ENCODE data around the gene RXFP4.
A peak's percentile ranks its signal among the peaks of the same experiment; 100 is the strongest.
"Not testable (repeated sequence)": the region's sequence is repeated elsewhere in the genome, so short reads cannot be mapped to it uniquely, and the experiment has no call there.

Gene RXFP4

DNA sequence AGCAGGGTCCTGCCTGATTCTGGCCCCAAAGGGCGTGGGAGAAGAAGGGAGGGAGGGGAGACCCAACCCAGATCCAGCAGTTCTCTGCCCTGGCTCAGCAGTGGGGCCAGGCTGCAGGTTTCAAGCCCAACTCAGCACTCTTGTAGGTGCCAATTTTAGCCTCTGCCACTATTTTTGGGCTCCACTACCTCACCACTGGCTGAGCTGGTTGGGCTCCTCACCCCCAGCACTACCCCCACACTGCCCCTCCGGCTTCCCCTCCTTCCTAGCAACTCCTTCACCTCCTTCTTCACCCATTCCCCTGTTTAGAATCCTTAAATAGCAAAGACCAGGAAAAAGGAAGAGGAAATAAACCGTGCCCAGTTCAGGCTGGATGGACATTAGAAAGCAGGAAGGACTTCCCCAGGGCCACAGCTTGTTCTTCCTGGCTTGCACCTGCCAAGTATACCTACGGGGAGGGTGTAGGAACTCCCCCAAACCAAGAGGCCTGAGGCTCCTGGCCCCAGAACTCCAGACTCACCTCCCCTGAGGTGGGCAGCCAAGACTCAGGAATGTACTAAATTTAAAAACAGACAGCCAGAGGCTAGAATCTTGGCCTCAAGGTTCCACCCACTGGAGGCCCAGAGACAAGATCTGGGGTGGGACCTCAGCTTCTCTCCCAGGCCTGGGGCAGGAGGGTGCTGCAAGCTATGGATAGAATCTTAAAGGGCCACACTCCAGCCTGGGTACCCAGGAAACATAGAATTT, 38.3 kb downstream of the RXFP4 start:
- peak; percentile 58 for DNase-seq (ENCODE audit: low read depth)
- H3K4me3 ChIP-seq (ENCODE audit: low read depth, low read length) = peak overlapping the region; percentile 92
- TF ChIP-seq MYC (IDR thresholded peaks at IDR 0.05; ENCODE audit: low read depth, low read length) = no peak
- TF ChIP-seq, protein P1, sequence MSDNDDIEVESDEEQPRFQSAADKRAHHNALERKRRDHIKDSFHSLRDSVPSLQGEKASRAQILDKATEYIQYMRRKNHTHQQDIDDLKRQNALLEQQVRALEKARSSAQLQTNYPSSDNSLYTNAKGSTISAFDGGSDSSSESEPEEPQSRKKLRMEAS (IDR thresholded peaks at IDR 0.05; ENCODE audit: low read depth, low read length) = no peak
- TF ChIP-seq POLR2A (IDR thresholded peaks at IDR 0.05; ENCODE audit: extremely low read depth, insufficient read length) = no peak
- TF ChIP-seq, protein P2, sequence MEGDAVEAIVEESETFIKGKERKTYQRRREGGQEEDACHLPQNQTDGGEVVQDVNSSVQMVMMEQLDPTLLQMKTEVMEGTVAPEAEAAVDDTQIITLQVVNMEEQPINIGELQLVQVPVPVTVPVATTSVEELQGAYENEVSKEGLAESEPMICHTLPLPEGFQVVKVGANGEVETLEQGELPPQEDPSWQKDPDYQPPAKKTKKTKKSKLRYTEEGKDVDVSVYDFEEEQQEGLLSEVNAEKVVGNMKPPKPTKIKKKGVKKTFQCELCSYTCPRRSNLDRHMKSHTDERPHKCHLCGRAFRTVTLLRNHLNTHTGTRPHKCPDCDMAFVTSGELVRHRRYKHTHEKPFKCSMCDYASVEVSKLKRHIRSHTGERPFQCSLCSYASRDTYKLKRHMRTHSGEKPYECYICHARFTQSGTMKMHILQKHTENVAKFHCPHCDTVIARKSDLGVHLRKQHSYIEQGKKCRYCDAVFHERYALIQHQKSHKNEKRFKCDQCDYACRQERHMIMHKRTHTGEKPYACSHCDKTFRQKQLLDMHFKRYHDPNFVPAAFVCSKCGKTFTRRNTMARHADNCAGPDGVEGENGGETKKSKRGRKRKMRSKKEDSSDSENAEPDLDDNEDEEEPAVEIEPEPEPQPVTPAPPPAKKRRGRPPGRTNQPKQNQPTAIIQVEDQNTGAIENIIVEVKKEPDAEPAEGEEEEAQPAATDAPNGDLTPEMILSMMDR (IDR thresholded peaks at IDR 0.05; ENCODE audit: low read depth, low read length) = no peak

DNA sequence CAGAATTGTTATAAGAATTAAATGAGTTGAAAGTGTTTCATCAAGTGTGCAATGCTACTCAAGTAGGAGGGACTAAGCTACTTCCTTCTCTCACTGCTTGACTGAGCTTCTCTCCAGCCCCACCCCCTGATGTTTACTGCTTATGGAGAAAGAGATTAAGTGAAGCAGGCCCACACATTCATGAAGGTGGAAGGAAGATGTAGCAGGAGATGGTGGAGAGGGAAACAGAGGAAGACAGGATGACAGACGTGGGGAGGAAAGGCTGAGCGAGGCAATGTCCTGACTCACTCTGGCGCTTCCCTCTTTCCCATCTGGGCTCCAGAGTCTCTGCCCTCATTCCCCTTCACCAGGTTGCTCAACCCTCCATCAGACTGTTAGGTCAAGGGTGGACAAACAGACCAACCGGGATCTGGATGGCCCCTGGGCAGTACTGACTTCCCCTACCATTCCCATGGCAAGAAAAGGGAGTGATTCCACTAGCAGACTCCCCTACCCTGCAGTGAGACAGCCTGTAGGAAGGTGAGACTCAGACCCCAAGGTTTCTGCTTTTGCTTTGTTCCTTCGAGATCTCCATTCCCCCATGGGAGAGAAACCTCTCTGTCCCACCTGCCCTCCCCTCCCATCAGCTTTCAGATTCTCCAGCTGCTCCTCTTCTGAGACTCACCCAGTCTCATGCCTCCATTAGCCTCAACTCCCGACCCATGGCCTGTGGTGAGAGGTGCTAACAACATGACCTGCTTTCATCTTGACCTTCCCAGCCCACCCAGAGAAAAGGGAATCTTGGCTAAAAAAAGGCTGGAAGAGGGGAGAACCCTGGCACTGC, 40.0 kb downstream of the RXFP4 start:
- DNase-seq (ENCODE audit: low read depth) = peak; percentile 72
- TF ChIP-seq, protein P2 (IDR thresholded peaks at IDR 0.05; ENCODE audit: low read depth, low read length) = no peak
- no peak for TF ChIP-seq POLR2A (IDR thresholded peaks at IDR 0.05; ENCODE audit: extremely low read depth, insufficient read length)
- no peak for TF ChIP-seq MYC (IDR thresholded peaks at IDR 0.05; ENCODE audit: low read depth, low read length)
- TF ChIP-seq, protein P1 (IDR thresholded peaks at IDR 0.05; ENCODE audit: low read depth, low read length) = no peak
- peak overlapping the region; percentile 92 for H3K4me3 ChIP-seq (ENCODE audit: low read depth, low read length)

DNA sequence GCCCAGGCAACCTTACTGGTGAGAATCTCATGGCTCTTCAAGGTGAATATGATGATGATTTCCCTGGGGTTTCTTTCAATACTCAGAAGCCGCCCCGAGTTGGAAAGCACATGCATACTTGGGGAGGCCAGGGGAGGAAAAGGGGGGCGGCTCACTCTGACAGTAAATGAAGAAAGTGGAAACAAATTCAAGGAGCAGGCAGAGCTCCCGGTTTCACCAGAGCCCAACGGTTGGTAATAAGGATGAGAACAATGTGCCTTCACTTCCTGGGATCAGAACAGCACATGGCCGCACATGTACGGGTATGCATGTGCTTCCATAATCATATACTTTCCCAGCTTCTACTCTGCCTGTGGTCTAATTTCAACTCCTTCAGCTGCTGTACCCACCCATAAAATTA, 40.7 kb downstream of the RXFP4 start:
- no peak overlapping the region for H3K4me3 ChIP-seq (ENCODE audit: low read depth, low read length)
- no peak for TF ChIP-seq POLR2A (IDR thresholded peaks at IDR 0.05; ENCODE audit: extremely low read depth, insufficient read length)
- TF ChIP-seq, protein P2 (IDR thresholded peaks at IDR 0.05; ENCODE audit: low read depth, low read length) = no peak
- TF ChIP-seq MYC (IDR thresholded peaks at IDR 0.05; ENCODE audit: low read depth, low read length) = no peak
- TF ChIP-seq, protein P1 (IDR thresholded peaks at IDR 0.05; ENCODE audit: low read depth, low read length) = peak; percentile 30
- no peak for DNase-seq (ENCODE audit: low read depth)

DNA sequence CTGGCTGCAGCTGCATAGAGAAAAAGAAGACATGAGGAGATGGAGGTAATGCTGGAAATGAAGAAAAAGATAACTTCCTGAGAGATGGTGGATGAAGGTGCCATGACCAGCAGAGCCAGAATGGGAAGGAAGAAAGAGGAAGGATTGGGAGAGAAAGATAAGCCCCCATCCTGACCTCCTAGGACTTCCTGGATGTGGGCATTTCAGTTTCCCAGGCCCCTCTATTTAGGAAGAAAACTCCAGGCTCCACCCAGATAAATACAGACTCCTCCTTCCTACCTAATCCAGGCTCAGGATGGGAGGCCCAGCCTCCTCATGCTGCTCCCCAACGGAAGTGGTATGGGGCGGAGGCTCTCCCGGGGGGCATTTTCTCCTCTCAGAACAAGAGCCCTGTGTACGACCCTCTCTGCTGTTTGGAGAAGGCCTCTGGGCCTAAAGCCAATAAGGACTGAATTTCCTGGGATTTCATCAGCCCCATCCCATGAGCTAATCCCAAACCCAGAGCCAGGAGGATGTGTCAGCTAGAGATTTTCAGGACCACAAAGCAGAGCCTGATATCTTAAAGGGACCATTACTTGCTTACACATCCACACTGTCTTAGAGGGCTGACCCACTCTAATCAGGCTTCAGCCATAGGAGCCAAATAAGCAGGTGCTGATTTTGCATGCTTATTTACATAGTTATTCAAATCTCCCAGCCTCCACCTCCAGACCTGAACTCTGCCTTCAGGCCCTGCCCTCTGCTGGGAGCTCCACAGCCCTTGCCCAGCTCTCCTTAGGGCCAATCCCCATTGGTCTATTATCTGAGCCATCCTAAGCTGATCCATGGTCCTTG, 42.0 kb downstream of the RXFP4 start:
- TF ChIP-seq POLR2A (IDR thresholded peaks at IDR 0.05; ENCODE audit: extremely low read depth, insufficient read length) (no peak), MYC (IDR thresholded peaks at IDR 0.05; ENCODE audit: low read depth, low read length) (no peak)
- TF ChIP-seq, protein P2 (IDR thresholded peaks at IDR 0.05; ENCODE audit: low read depth, low read length) = no peak
- TF ChIP-seq, protein P1 (IDR thresholded peaks at IDR 0.05; ENCODE audit: low read depth, low read length) = no peak
- H3K4me3 ChIP-seq (ENCODE audit: low read depth, low read length) = no peak overlapping the region
- DNase-seq (ENCODE audit: low read depth) = no peak

DNA sequence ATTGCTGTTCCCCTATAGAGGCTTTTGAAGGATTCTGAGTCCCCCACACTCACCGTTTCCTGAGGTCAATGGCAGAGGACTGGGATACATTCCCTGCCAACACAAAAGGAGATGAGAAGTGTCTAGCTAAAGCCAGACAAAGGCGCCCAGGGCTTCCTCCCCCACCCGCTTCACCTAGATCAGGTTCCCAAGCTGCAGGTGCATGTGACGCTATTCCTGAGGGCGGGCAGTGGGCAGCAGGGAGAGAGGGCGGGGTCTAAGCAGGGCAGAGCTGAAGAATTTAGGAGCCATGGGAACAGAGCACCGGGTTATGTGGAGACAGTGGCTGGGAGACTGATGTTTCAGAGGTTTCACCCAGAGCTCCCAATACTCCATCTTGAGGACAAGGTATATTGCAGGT, 42.9 kb downstream of the RXFP4 start:
- TF ChIP-seq, protein P2 (IDR thresholded peaks at IDR 0.05; ENCODE audit: low read depth, low read length) = no peak
- TF ChIP-seq MYC (IDR thresholded peaks at IDR 0.05; ENCODE audit: low read depth, low read length) = no peak
- TF ChIP-seq, protein P1 (IDR thresholded peaks at IDR 0.05; ENCODE audit: low read depth, low read length) = no peak
- TF ChIP-seq POLR2A (IDR thresholded peaks at IDR 0.05; ENCODE audit: extremely low read depth, insufficient read length) = no peak
- H3K4me3 ChIP-seq (ENCODE audit: low read depth, low read length) = no peak overlapping the region
- DNase-seq (ENCODE audit: low read depth) = no peak

DNA sequence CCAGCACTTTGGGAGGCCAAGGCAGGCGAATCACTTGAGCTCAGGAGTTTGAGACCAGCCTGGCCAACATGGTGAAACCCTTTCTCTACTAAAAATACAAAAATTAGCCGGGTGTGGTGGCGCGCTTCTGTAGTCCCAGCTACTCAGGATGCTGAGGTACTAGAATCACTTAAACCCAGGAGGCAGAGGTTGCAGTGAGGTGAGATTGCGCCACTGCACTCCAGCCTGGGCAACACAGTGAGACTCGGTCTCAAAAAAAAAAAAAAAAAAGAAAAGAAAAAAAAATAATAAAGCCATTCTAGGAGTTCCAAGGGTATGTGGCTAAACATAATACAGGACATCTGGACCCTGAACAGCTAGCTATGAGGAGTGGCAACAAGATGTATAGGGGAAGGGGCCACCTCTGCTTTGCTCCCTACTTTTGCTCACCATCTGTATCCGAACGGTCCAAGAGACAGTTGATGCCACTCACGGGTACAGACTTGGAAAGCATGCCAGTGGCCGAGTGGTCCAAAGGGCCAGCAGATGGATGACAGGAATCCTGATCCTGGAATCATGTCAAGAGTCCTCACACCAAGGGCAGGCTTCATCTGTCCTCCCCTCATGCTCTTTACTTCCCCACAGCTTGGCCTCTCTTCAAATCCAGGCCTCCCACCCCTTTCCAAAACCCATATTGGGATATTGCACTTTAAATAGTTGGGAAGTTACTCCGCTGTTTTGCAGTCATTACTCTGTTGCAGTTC, 43.6 kb downstream of the RXFP4 start:
- DNase-seq (ENCODE audit: low read depth) = not testable (repeated sequence)

More for the DNA sequence above, 43.6 kb downstream of the RXFP4 start:
- H3K4me3 ChIP-seq (ENCODE audit: low read depth, low read length) = not testable (repeated sequence)
